Measurements from ENCODE around the gene HIVEP3.

- TF ChIP-seq CTCF (optimal IDR thresholded peaks at IDR 0.05 in 1 of 3, IDR thresholded peaks at IDR 0.05 in 1 of 3, conservative IDR thresholded peaks at IDR 0.05 in 1 of 3; ENCODE audit: extremely low read depth in 1 of 3, insufficient read depth in 2 of 3, low read length in 3 of 3) (no peak), EZH2 (IDR thresholded peaks at IDR 0.05; ENCODE audit: low read length) (no peak)
Measured at GRCh38 chr1:41536361-41536802, 382.3 kb downstream of the HIVEP3 start.

Measured in keratinocyte (primary cell).